Motor neuron (in vitro differentiated cells): Measurements from ENCODE around the gene G2E3. TPM values are rescaled to one million over a fixed set of nuclear protein-coding genes. Genes with fewer than 3 reads are reported as not detected.
"Not testable (repeated sequence)": the region's sequence is repeated elsewhere in the genome, so short reads cannot be mapped to it uniquely, and the experiment has no call there.

Experiments used
- ATAC-seq, 8 experiments: fragments of 200-7000 bp; cut with Tn5 transposase; replicated peaks in 6 of 8; 2 replicates each; pipeline ENCODE4 v1.8.0; 2021; ENCODE audit warnings: mild to moderate bottlenecking in 8 of 8, moderate library complexity in 8 of 8
- H3K27ac ChIP-seq, 2 donors: fragments of 250-450 bp; sonication (Bioruptor Pico); 2 replicates each; pipeline ENCODE4 v1.9.0; 2021; ENCODE audit warnings: antibody characterized with exemption in 2 of 2, mild to moderate bottlenecking in 2 of 2, moderate library complexity in 1 of 2
- H3K4me1 ChIP-seq, 2 donors: fragments of 250-450 bp; sonication (Bioruptor Pico); replicated peaks in 1 of 2; 2 replicates each; pipeline ENCODE4 v1.6.1; 2021; ENCODE audit warnings: antibody characterized with exemption in 2 of 2, mild to moderate bottlenecking in 2 of 2, moderate library complexity in 1 of 2
- H3K4me3 ChIP-seq, 5 donors: fragments of 250-450 bp; sonication (Bioruptor Pico); 2 replicates each; pipeline ENCODE4 v1.9.0; 2021; ENCODE audit warnings: antibody characterized with exemption in 5 of 5, mild to moderate bottlenecking in 5 of 5, moderate library complexity in 4 of 5
- WGBS, 10 experiments: fragments of 450-650 bp; shearing (Covaris generic); methylation state at CpG; one replicate each; pipeline ENCODE4 v1.0.0; 2022; 5-methylcytosine and 5-hydroxymethylcytosine counted together
- in situ Hi-C, 9 experiments: fragments of 400-800 bp; cut with MboI; loops; one replicate each; pipeline ENCODE4 v1.15.0; 2021; ENCODE audit warnings: low sequenced_read_pairs in 9 of 9, low pct_unique_long_range_greater_than_20kb in 2 of 9; ENCODE audit not compliant: unreplicated experiment in 9 of 9
- total RNA-seq, 8 experiments: library from RNA; unstranded; fragments of 300-600 nt; gene quantifications; 2 replicates each; pipeline versions ENCODE4 v1.2.3 to v1.2.4, GENCODE V29; 2022

The G2E3 gene
- total RNA-seq, 8 experiments from 2014 or later = 6.8 to 25.9 (median 20.7) TPM

- WGBS, 10 experiments = 33 to 100% (median 100%) methylated on average over 1 of the region's 1 CpG
- no peak overlapping the region for H3K4me3 ChIP-seq
- in situ Hi-C loops = no loop called here
These were observed 38.0 kb downstream of the G2E3 start for GRCh38 chr14:30596935-30597334.

DNA sequence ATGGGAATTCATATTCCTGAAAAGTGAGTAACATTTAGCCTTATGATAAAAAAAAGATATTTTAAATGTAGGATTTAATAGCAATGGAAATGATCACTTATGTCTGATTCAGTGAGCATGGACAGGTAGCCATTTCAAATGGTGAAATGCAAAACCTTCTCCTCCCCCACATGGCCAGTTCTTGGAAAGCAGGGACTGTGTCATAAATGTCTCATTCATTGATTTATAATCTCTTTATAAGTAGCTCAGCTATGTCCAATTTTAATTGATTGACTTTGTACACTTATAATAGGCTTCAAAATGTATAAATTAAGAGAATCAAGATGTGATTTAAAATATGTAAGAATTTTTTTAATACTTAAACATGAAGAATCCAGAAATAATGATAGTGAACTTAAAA is 38.5 kb downstream of the G2E3 start:
- H3K4me3 ChIP-seq = no peak overlapping the region
- ATAC-seq = no peak
- in situ Hi-C loops = no loop called here
- H3K27ac ChIP-seq = no peak overlapping the region
- H3K4me1 ChIP-seq = no peaks in the 10 kb centered on the region

More at GRCh38 chr14:30596935-30597334, 38.0 kb downstream of the G2E3 start:
- no peak overlapping the region for H3K27ac ChIP-seq
- no peak for ATAC-seq
- H3K4me1 ChIP-seq = no peaks in the 10 kb centered on the region

GRCh38 chr14:30600922-30601918 is 42.3 kb downstream of the G2E3 start:
- Histone ChIP-seq H3K27ac (no peak overlapping the region), H3K4me1 (no peaks in the 10 kb centered on the region), H3K4me3 (no peak overlapping the region)
- 88 to 100% (median 95%) methylated on average over 2 to 8 of the region's 8 CpGs for WGBS, 10 experiments
- peak in 3 of 8 experiments; percentile 80 to 85 (median 84) for ATAC-seq
- in situ Hi-C loops = no loop called here

DNA sequence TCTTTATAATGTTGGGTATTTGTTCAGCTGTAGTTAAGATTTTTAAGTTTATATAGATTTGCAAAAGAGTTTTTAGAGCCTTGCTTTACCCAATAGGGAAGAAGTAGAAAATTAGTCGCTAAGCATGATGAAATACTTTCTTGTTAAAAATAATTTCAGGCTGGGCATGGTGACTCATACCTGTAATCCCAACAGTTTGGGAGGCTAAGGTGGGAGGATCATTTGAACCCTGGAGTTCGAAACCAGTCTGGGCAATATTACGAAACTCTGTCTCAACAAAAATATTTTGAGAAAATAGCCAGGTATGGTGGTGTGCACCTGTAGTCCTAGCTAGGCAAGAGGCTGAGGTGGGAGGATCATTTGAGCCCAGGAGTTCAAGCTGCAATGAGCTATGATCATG is 44.4 kb downstream of the G2E3 start:
- Histone ChIP-seq H3K27ac (no peak overlapping the region), H3K4me1 (no peaks in the 10 kb centered on the region), H3K4me3 (no peak overlapping the region)
- in situ Hi-C loops = no loop called here
- ATAC-seq = no peak
- WGBS, 10 experiments = 82 to 100% (median 100%) methylated on average over 2 to 3 of the region's 3 CpGs; no CpG with 5 or more reads in 1 of the 10 experiments

- in situ Hi-C loops, ATAC-seq: not testable (repeated sequence)
These were observed 45.7 kb downstream of the G2E3 start for GRCh38 chr14:30604696-30605095.

DNA sequence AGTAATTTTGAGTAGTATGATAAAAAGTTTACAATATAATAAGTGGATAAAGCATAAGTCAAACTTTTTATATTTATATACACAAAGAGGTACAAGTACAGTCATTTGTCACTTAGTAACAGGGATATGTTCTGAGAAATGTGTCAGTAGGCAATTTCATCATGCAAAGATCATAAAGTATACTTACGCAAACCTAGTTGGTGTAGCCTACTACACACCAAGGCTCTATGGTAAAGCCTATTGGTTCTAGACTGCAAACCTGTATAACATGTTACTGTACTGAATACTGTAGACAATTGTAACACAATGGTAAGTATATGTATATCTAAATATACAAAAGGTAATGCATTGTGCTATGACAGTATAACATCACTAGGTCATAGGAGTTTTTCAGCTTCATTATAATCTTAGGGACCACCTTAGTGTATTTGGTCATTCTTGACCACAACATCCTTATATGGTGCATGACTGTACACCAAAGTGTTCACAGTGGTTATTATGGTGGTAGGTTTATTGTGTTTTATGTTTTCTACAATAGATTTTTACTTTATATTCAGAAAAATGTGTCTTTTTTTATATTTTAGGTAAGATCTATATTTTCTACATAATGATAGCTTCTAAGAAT is 48.3 kb downstream of the G2E3 start:
- Histone ChIP-seq H3K4me3 (no peak overlapping the region), H3K27ac (no peak overlapping the region), H3K4me1 (no peaks in the 10 kb centered on the region)
- in situ Hi-C loops = no loop called here
- 67 to 100% (median 100%) methylated on average over 1 of the region's 1 CpG; no CpG with 5 or more reads in 4 of the 10 experiments for WGBS, 10 experiments
- ATAC-seq = no peak

More at GRCh38 chr14:30604696-30605095, 45.7 kb downstream of the G2E3 start:
- not testable (repeated sequence) for H3K4me3 ChIP-seq, H3K4me1 ChIP-seq, H3K27ac ChIP-seq
- WGBS, 10 experiments = 95 to 100% (median 100%) methylated on average over 1 to 7 of the region's 8 CpGs; no CpG with 5 or more reads in 1 of the 10 experiments

GRCh38 chr14:30608533-30609006 is 49.6 kb downstream of the G2E3 start:
- in situ Hi-C loops = no loop called here
- peak; percentile 74 to 100 (median 94) for ATAC-seq
- no peak overlapping the region for H3K4me3 ChIP-seq
- no peaks in the 10 kb centered on the region for H3K4me1 ChIP-seq
- no peak overlapping the region for H3K27ac ChIP-seq
- 40 to 93% (median 62%) methylated on average over 1 to 5 of the region's 5 CpGs; no CpG with 5 or more reads in 2 of the 10 experiments for WGBS, 10 experiments

- no peak overlapping the region for H3K27ac ChIP-seq
- WGBS, 10 experiments = 33 to 100% (median 83%) methylated on average over 1 to 6 of the region's 6 CpGs; no CpG with 5 or more reads in 1 of the 10 experiments
- in situ Hi-C loops = no loop called here
- ATAC-seq = peak in 4 of 8 experiments; percentile 26 to 71 (median 42)
- no peak overlapping the region for H3K4me3 ChIP-seq
- no peaks in the 10 kb centered on the region for H3K4me1 ChIP-seq
These were observed 51.9 kb downstream of the G2E3 start for GRCh38 chr14:30610787-30611343.

DNA sequence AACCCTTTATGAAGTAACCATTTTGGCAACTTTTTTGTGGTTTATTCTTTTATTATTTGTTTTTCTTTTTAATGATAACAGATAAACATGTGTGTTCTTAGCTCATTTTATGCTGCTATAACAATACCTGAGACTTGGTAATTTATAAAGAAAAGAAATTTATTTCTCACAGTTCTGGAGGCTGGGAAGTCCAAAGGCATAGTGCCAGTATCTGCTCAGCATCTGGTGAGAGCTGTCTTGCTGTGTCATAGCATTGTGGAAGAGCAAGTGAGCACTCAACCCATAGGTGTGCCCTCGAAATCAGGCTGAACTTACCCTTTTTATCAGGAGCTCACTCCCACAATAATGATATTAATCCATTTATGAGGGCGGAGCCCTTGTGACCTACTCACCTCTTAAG is 55.2 kb downstream of the G2E3 start:
- WGBS, 10 experiments = 81 to 100% (median 100%) methylated on average over 1 to 2 of the region's 2 CpGs; no CpG with 5 or more reads in 2 of the 10 experiments
- ATAC-seq = no peak
- Histone ChIP-seq H3K27ac (no peak overlapping the region), H3K4me1 (no peaks in the 10 kb centered on the region), H3K4me3 (no peak overlapping the region)
- in situ Hi-C loops = no loop called here

- 13 to 92% (median 71%) methylated on average over 1 of the region's 1 CpG; no CpG with 5 or more reads in 5 of the 10 experiments for WGBS, 10 experiments
- H3K4me1 ChIP-seq = peaks cover 0 to 13% of the 10 kb centered on the region in 2 donors
- in situ Hi-C loops = no loop called here
- no peak for ATAC-seq
- H3K4me3 ChIP-seq = no peak overlapping the region
- no peak overlapping the region for H3K27ac ChIP-seq
These were observed 61.2 kb downstream of the G2E3 start for GRCh38 chr14:30620178-30620577.

DNA sequence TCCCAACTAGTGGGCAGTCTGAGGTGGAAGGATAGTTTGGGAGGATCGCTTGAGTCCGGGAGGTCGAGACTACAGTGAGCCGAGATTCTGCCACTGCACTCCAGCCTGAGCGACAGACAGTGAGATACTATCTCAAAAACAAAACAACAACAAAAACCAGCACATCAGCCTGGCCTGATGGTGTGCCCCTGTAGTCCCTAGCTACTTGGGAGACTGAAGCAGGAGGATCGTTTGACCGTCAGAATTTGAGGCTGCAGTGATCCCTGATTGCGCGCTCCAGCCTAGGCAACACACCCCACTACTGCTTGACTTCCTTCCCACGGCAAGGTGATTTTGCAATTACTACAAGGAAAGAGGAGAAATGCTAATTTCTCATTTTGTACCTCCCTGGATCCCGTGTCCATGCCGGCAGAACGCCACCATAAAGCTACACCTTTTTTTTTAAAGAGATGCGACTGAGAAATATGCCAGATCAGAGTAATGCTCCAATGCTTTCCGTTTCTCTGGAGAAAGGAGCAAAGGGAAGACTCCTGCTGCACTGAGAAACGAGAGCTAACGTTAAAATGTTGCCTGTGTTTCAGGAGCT is 62.5 kb downstream of the G2E3 start:
- H3K4me3 ChIP-seq = peak overlapping the region; percentile 45 to 92 (median 81)
- H3K27ac ChIP-seq = peak overlapping the region; percentile 33 to 97
- H3K4me1 ChIP-seq = peaks cover 0 to 13% of the 10 kb centered on the region in 2 donors
- in situ Hi-C loops = no loop called here
- ATAC-seq = peak in 5 of 8 experiments; percentile 0 to 37 (median 34)
- 0 to 71% (median 37%) methylated on average over 2 to 14 of the region's 17 CpGs; no CpG with 5 or more reads in 1 of the 10 experiments for WGBS, 10 experiments

DNA sequence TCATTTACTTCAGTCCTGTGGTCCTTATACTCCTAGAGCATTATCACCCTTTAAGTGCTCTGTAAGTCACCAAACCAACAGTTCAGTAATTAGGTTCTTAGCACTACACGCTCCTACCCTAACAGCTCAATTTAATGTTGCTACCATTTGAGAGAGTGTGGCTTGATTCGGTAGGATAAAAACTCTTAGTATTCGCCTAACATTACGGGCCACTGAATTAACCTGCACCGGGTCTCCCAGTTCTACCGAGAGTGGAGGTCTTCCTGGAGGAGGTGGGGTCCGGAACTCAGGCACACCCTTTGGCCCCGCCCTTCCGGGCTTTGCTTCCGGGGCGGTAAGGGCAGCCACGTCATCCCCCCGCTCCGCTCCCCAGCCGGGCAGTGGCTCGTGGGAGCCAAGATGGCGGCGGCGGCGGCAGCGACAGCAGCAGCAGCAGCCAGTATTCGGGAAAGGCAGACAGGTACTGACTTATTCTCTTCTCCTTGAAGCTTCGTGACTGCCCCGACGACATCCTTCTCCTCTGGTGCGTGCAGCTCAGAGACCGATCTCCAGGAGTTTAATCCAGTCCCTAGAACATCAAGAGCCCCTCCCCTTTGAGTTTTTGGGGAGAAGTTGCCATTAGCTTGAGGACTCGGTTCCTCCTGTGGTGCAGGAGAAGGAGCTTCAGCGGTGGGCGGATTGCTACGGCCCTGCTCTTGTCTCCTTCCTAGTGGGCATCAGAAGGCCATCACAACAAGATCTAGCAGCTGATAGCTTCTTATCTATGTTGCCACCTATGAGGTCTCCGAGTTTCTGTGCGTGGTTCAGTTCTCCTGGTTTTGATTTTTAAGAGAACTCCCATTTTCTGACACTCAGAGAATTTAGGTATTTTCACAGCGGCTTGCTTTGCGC is 63.2 kb downstream of the G2E3 start, which contains the start of gene SCFD1:
Gene SCFD1 (plus strand): TSS at position 380 of the 891 bp plus-strand sequence. CDS start 20 bp downstream, at position 400.
- Histone ChIP-seq H3K4me3 (peak within 1 kb of the TSS; percentile 45 to 92 (median 81)), H3K27ac (peak within 1 kb of the TSS; percentile 97), H3K4me1 (peaks cover 0 to 13% of the 10 kb centered on the region in 2 donors)
- peak; percentile 88 to 99 (median 98) for ATAC-seq
- in situ Hi-C loops = no loop called here
- WGBS, 10 experiments = 0 to 3% (median 0%) methylated on average over 1 to 21 of the region's 35 CpGs; no CpG with 5 or more reads in 1 of the 10 experiments
